GM12878 (cell line): ENCODE data around the gene TARM1. TPM values are rescaled to one million over a fixed set of nuclear protein-coding genes. Genes with fewer than 3 reads are reported as not detected.

Experiments used
- EP300 ChIP-seq, 2 experiments: fragments of 150-350 bp in 1 of 2; IDR thresholded peaks; 2 replicates each; pipeline ENCODE4 v1.6.1; 2011 to 2012; ENCODE audit warnings: low read depth in 2 of 2, low read length in 2 of 2, borderline replicate concordance in 1 of 2, improper control_type of control experiment in 1 of 2, inconsistent platforms in 1 of 2; ENCODE audit not compliant: control insufficient read depth in 1 of 2
- MAX ChIP-seq: IDR thresholded peaks from 2 replicates; pipeline ENCODE4 v1.6.1; 2012; ENCODE audit warnings: low read depth, low read length, improper control_type of control experiment
- NR2F1 ChIP-seq: fragments of 450-650 bp; conservative IDR thresholded peaks from 2 replicates; pipeline ENCODE4 v1.6.1; 2017; ENCODE audit warnings: mild to moderate bottlenecking
- POLR2AphosphoS5 ChIP-seq: IDR thresholded peaks from 2 replicates; pipeline ENCODE4 v1.6.1; 2011; ENCODE audit warnings: mild to moderate bottlenecking, low read length, inconsistent platforms
- WRNIP1 ChIP-seq: IDR thresholded peaks from 2 replicates; pipeline ENCODE4 v1.6.1; 2011; ENCODE audit warnings: low read depth, low read length, improper control_type of control experiment, borderline replicate concordance
- YBX1 ChIP-seq: fragments of 450-650 bp; IDR thresholded peaks from 2 replicates; pipeline ENCODE4 v1.6.1; 2016; ENCODE audit warnings: antibody characterized with exemption
- ZNF592 ChIP-seq: fragments of 450-650 bp; IDR thresholded peaks from 2 replicates; pipeline ENCODE4 v1.6.1; 2017; ENCODE audit warnings: mild to moderate bottlenecking, moderate library complexity
- ZNF622 ChIP-seq: fragments of 450-650 bp; IDR thresholded peaks from 2 replicates; pipeline ENCODE4 v1.6.1; 2017; ENCODE audit warnings: mild to moderate bottlenecking, inconsistent platforms
- polyA plus RNA-seq, 11 experiments: library from polyadenylated mRNA; depleted of rRNA in 4 of 11; unstranded in 6 of 11; stranded (reverse) in 5 of 11; fragments of >200 nt; fragmentation: Nextera tagmentation in 4 of 11; fragmentation: Illumina TruSeq in 1 of 11; extraction: Ambion mirVana in 4 of 11; extraction: Trizol in 1 of 11; gene quantifications; 1 replicate in 1 of 11; 2 replicates in 10 of 11; pipeline versions ENCODE4 v1.2.1 to v1.2.3, GENCODE V29; 2011 to 2016; ENCODE audit warnings: inconsistent platforms in 2 of 11, missing spikeins in 2 of 11, low read depth in 1 of 11
- total RNA-seq, 4 experiments: library from RNA; depleted of rRNA in 3 of 4; stranded (reverse); fragments of >200 nt in 3 of 4; fragmentation: Illumina TruSeq in 1 of 4; extraction: Trizol in 1 of 4; gene quantifications; 2 replicates each; pipeline versions ENCODE4 v1.2.1 to v1.2.3, GENCODE V29; 2013 to 2021

TARM1 gene
- total and polyA plus RNA-seq, 10 of the 15 experiments (the other 5 are each of a cell fraction or from before 2014, with no cell fraction given) = not detected

GRCh38 chr19:54128796-54129616 lies 47.8 kb upstream of the TARM1 start (continued):
- TF ChIP-seq ZNF592 (no peak), YBX1 (no peak), ZNF622 (no peak), MAX (no peak), POLR2AphosphoS5 (no peak), WRNIP1 (no peak), EP300 (IDR thresholded peaks at IDR 0.05; ENCODE audit: borderline replicate concordance in 1 of 2, control insufficient read depth in 1 of 2, low read depth in 2 of 2, low read length in 2 of 2) (no peak), NR2F1 (no peak)
- TF ChIP-seq, all 136 proteins: peak for 0
